Psoas muscle (tissue), 8 donors: ENCODE measurements around the gene AOPEP. TPM values are rescaled to one million over a fixed set of nuclear protein-coding genes. Genes with fewer than 3 reads are reported as not detected.

ENCODE experiments used
- ATAC-seq, 4 donors: fragments of 200-7000 bp; cut with Tn5 transposase; one replicate each; pipeline ENCODE4 v1.9.1; 2020; ENCODE audit warnings: moderate library complexity in 3 of 4, mild to moderate bottlenecking in 2 of 4
- DNase-seq, 2 donors: peaks; one replicate each; pipeline ENCODE4 v3.0.0-alpha.2; 2020
- H3K27ac ChIP-seq: fragments of 200-600 bp; one replicate; pipeline ENCODE4 v1.8.0; 2022
- H3K27me3 ChIP-seq, 3 donors: fragments of 200-600 bp in 1 of 3; one replicate each; pipeline versions ENCODE4 v1.6.1 to v1.8.0; 2013 to 2022; ENCODE audit warnings: low read length in 2 of 3, mild to moderate bottlenecking in 2 of 3, moderate library complexity in 1 of 3; ENCODE audit not compliant: insufficient read depth in 3 of 3
- H3K36me3 ChIP-seq, 2 donors: fragments of 200-600 bp in 1 of 2; one replicate each; pipeline versions ENCODE4 v1.6.1 to v1.8.0; 2013 to 2022; ENCODE audit warnings: low read depth in 1 of 2, mild to moderate bottlenecking in 1 of 2, moderate library complexity in 1 of 2; ENCODE audit not compliant: insufficient read depth in 1 of 2
- H3K4me1 ChIP-seq: fragments of 200-600 bp; one replicate; pipeline ENCODE4 v1.8.0; 2022
- H3K4me3 ChIP-seq: fragments of 200-600 bp; one replicate; pipeline ENCODE4 v1.8.0; 2022; ENCODE audit warnings: mild to moderate bottlenecking
- H3K9me3 ChIP-seq: fragments of 200-600 bp; one replicate; pipeline ENCODE4 v1.8.0; 2022
- CTCF ChIP-seq: fragments of 200-600 bp; IDR thresholded peaks from one replicate; pipeline ENCODE4 v1.8.0; 2022; ENCODE audit warnings: antibody characterized with exemption
- WGBS, 3 donors: extraction: QIAGEN DNeasy Blood & Tissue Kit; methylation state at CpG; one replicate each; pipeline versions ENCODE4 v1.1.6 to v1.1.7; 2013; 5-methylcytosine and 5-hydroxymethylcytosine counted together
- intact Hi-C, 2 donors: fragments of 100-400 bp; cut with DNase I; formaldehyde crosslinking; loops; one replicate each; pipeline versions ENCODE4 v1.11.0 to v1.14.2; 2022
- polyA plus RNA-seq, 3 donors: library from polyadenylated mRNA; stranded (reverse); fragments of 200-250 nt; gene quantifications; one replicate each; pipeline ENCODE4 v1.2.3, GENCODE V29; 2013
- total RNA-seq, 4 donors: library from RNA; stranded (reverse); fragmentation: NEBNext Ultra II Directional in 2 of 4; extraction: Animal tissue kit (Norgen Biotek cat#: 25700) in 2 of 4; gene quantifications; one replicate each; pipeline versions ENCODE4 v1.2.1 to v1.2.4, GENCODE V29; 2021 to 2023
- donor health status: healthy with polysubstance abuse.
- donor health status: DM: no; HTN: no; CAD: no; lungs with moderate emphysema.
- donor health status: Bipolar disorder and iron deficiency.
- donor health status: healthy.
- donor health status: DM: yes; HTN: yes; CAD: no.
- donor health status: DM: no; HTN: no; CAD: no.
- donor health status: DM: no; HTN: no; CAD: no.
- donor health status: DM: yes; HTN: yes; CAD: no.

AOPEP gene
- total and polyA plus RNA-seq, 7 donors, result 46.4 to 96.9 (median 78.6) TPM

GRCh38 chr9:94911211-94911610, 184.7 kb downstream of the AOPEP start:
- Histone ChIP-seq H3K4me3 (no peak overlapping the region), H3K9me3 (no peaks in the 10 kb centered on the region), H3K4me1 (peaks cover 27% of the 10 kb centered on the region), H3K27me3 (no peaks in the 10 kb centered on the region), H3K27ac (no peak overlapping the region), H3K36me3 (no peaks in the 10 kb centered on the region)
- TF ChIP-seq CTCF, result no peak
- DNase-seq, result no peak
- intact Hi-C loops, result loop anchor here (5.0 kb wide), 2 partner anchors 39 to 44 kb away; no protein-coding TSS in a partner anchor
- ATAC-seq, result no peak
- WGBS, 3 donors, result 68 to 72% (median 71%) methylated on average over 3 of the region's 3 CpGs

GRCh38 chr9:94911986-94912635, 185.6 kb downstream of the AOPEP start:
- intact Hi-C loops, result loop anchor here (5.0 kb wide), 2 partner anchors 40 to 45 kb away; no protein-coding TSS in a partner anchor
- DNase-seq, result no peak
- TF ChIP-seq CTCF, result no peak
- no peaks in the 10 kb centered on the region for H3K36me3 ChIP-seq
- H3K27ac ChIP-seq, result peak overlapping the region; percentile 39
- peaks cover 27% of the 10 kb centered on the region for H3K4me1 ChIP-seq
- no peaks in the 10 kb centered on the region for H3K9me3 ChIP-seq
- H3K27me3 ChIP-seq, result no peaks in the 10 kb centered on the region
- WGBS, 3 donors, result 92 to 98% (median 95%) methylated on average over 11 of the region's 11 CpGs
- no peak overlapping the region for H3K4me3 ChIP-seq
- no peak for ATAC-seq

- H3K4me3 ChIP-seq, result no peak overlapping the region
- no peak for DNase-seq
- peaks cover 27% of the 10 kb centered on the region for H3K4me1 ChIP-seq
- H3K9me3 ChIP-seq, result no peaks in the 10 kb centered on the region
- no peak for TF ChIP-seq CTCF
- no peaks in the 10 kb centered on the region for H3K36me3 ChIP-seq
- ATAC-seq, result peak in 2 of 4 donors; percentile 23 to 50
- WGBS, 3 donors, result 65 to 74% (median 67%) methylated on average over 8 of the region's 8 CpGs
- intact Hi-C loops, result loop anchor here (5.0 kb wide), 2 partner anchors 40 to 45 kb away; no protein-coding TSS in a partner anchor
- no peaks in the 10 kb centered on the region for H3K27me3 ChIP-seq
- peak overlapping the region; percentile 39 for H3K27ac ChIP-seq
Measured at GRCh38 chr9:94912700-94913249, 186.3 kb downstream of the AOPEP start.

GRCh38 chr9:94913550-94913949, 187.1 kb downstream of the AOPEP start:
- Histone ChIP-seq H3K36me3 (no peaks in the 10 kb centered on the region), H3K27me3 (no peaks in the 10 kb centered on the region), H3K9me3 (no peaks in the 10 kb centered on the region), H3K27ac (peak overlapping the region; percentile 28), H3K4me3 (no peak overlapping the region), H3K4me1 (peaks cover 21% of the 10 kb centered on the region)
- DNase-seq (no peak), ATAC-seq (no peak)
- TF ChIP-seq CTCF, result no peak
- WGBS, 3 donors, result 82 to 88% (median 87%) methylated on average over 4 of the region's 4 CpGs
- intact Hi-C loops, result loop anchor here (5.0 kb wide), 2 partner anchors 41 to 46 kb away; no protein-coding TSS in a partner anchor
